ENCODE data around the gene TAF11.
A peak's percentile ranks its signal among the peaks of the same experiment; 100 is the strongest.

Gene TAF11

DNA sequence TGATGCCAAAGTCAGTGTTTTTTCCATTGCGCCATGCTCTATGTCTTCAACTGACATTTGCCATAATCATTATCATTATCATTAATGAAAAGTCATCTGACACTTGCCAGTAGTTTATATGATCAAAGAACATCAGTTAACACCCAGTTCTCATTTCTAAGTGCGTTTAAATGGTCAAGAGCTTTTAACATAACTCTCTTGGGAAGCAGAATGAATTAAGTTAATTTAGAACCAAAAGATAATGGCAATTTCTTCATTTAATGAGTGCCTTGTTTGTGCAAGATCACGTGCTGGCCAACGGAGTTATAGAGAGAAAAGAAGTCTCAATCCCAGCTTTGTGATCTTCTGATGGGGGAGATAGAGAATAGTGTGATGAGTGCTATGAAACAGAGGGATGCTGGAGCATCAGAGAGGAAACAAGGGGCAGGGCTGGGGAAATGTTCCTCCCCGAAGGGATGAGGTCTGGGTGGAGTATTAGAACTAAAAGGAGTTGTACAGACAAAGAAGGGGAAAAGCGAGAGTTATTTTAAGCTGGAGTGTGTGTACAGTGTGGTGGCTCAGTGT, 21.6 kb upstream of the TAF11 start (continued):
- TF ChIP-seq ZNF565 (CRISPR knock-in tag; conservative IDR thresholded peaks at IDR 0.05; ENCODE audit: low read depth), result no peak

DNA sequence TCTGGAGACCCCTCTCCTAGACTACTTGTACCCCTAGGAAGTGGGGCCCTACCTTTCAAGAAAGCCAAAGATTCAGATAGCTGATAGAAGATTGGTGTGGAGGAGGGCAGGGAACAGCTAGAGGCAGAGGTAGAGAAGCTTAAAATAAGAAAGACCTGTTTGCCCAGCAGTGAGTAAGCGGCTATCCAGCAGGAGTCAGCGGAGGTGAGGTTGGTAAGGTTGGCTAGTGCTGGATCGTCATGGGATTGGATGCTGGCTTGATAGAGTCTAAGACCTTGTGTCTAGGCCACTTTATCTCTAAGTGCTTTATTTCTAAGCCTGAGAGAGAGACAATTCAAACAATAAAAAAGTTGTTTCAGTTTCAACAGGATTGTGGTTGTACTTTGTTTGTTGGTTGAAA, 20.4 kb upstream of the TAF11 start:
- no peak for ATAC-seq
- TF ChIP-seq, protein P1, sequence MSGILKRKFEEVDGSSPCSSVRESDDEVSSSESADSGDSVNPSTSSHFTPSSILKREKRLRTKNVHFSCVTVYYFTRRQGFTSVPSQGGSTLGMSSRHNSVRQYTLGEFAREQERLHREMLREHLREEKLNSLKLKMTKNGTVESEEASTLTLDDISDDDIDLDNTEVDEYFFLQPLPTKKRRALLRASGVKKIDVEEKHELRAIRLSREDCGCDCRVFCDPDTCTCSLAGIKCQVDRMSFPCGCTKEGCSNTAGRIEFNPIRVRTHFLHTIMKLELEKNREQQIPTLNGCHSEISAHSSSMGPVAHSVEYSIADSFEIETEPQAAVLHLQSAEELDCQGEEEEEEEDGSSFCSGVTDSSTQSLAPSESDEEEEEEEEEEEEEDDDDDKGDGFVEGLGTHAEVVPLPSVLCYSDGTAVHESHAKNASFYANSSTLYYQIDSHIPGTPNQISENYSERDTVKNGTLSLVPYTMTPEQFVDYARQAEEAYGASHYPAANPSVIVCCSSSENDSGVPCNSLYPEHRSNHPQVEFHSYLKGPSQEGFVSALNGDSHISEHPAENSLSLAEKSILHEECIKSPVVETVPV (CRISPR knock-in tag; IDR thresholded peaks at IDR 0.05), result no peak

DNA sequence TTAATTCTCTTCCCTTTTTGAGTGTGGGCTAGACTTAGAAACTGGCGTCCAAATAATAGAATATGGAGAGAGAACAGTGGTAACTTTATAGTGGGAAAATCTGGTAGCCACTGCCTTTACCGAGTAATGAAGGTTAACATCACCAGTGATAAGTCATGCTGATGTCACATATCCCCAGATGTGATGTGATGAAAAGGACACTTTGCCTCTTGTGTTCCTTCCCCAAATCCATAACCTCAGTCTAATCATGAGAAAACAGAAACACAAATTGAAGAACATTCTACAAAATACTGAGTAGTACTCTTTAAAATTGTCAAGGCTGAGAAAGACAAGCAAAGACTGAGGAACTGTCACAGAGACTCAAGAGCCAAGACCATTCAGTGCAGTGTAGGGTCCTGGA, 19.0 kb upstream of the TAF11 start:
- no peak for ATAC-seq
- TF ChIP-seq SNAI2 (CRISPR knock-in tag; IDR thresholded peaks at IDR 0.05) (no peak), RARB (CRISPR knock-in tag; IDR thresholded peaks at IDR 0.05) (no peak), GLIS3 (CRISPR knock-in tag; IDR thresholded peaks at IDR 0.05) (no peak), ZFP3 (CRISPR knock-in tag; IDR thresholded peaks at IDR 0.05) (no peak), CSDC2 (CRISPR knock-in tag; IDR thresholded peaks at IDR 0.05) (no peak), ZNF70 (CRISPR knock-in tag; IDR thresholded peaks at IDR 0.05) (no peak), ZNF8 (CRISPR knock-in tag; IDR thresholded peaks at IDR 0.05) (no peak), TCF4 (CRISPR knock-in tag; IDR thresholded peaks at IDR 0.05; ENCODE audit: borderline replicate concordance) (no peak), PPARA (CRISPR knock-in tag; IDR thresholded peaks at IDR 0.05; ENCODE audit: borderline replicate concordance) (no peak), BACH2 (CRISPR knock-in tag; IDR thresholded peaks at IDR 0.05; ENCODE audit: borderline replicate concordance) (no peak), ISL1 (CRISPR knock-in tag; IDR thresholded peaks at IDR 0.05) (no peak), TOX (CRISPR knock-in tag; IDR thresholded peaks at IDR 0.05; ENCODE audit: borderline replicate concordance) (no peak)
- TF ChIP-seq, protein P1 (CRISPR knock-in tag; IDR thresholded peaks at IDR 0.05), result no peak
- TF ChIP-seq, protein P2, sequence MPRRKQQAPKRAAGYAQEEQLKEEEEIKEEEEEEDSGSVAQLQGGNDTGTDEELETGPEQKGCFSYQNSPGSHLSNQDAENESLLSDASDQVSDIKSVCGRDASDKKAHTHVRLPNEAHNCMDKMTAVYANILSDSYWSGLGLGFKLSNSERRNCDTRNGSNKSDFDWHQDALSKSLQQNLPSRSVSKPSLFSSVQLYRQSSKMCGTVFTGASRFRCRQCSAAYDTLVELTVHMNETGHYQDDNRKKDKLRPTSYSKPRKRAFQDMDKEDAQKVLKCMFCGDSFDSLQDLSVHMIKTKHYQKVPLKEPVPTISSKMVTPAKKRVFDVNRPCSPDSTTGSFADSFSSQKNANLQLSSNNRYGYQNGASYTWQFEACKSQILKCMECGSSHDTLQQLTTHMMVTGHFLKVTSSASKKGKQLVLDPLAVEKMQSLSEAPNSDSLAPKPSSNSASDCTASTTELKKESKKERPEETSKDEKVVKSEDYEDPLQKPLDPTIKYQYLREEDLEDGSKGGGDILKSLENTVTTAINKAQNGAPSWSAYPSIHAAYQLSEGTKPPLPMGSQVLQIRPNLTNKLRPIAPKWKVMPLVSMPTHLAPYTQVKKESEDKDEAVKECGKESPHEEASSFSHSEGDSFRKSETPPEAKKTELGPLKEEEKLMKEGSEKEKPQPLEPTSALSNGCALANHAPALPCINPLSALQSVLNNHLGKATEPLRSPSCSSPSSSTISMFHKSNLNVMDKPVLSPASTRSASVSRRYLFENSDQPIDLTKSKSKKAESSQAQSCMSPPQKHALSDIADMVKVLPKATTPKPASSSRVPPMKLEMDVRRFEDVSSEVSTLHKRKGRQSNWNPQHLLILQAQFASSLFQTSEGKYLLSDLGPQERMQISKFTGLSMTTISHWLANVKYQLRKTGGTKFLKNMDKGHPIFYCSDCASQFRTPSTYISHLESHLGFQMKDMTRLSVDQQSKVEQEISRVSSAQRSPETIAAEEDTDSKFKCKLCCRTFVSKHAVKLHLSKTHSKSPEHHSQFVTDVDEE (CRISPR knock-in tag; IDR thresholded peaks at IDR 0.05), result no peak
- TF ChIP-seq, protein P3, sequence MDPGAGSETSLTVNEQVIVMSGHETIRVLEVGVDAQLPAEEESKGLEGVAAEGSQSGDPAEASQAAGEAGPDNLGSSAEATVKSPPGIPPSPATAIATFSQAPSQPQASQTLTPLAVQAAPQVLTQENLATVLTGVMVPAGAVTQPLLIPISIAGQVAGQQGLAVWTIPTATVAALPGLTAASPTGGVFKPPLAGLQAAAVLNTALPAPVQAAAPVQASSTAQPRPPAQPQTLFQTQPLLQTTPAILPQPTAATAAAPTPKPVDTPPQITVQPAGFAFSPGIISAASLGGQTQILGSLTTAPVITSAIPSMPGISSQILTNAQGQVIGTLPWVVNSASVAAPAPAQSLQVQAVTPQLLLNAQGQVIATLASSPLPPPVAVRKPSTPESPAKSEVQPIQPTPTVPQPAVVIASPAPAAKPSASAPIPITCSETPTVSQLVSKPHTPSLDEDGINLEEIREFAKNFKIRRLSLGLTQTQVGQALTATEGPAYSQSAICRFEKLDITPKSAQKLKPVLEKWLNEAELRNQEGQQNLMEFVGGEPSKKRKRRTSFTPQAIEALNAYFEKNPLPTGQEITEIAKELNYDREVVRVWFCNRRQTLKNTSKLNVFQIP (CRISPR knock-in tag; IDR thresholded peaks at IDR 0.05; ENCODE audit: borderline replicate concordance, low read depth), result no peak

DNA sequence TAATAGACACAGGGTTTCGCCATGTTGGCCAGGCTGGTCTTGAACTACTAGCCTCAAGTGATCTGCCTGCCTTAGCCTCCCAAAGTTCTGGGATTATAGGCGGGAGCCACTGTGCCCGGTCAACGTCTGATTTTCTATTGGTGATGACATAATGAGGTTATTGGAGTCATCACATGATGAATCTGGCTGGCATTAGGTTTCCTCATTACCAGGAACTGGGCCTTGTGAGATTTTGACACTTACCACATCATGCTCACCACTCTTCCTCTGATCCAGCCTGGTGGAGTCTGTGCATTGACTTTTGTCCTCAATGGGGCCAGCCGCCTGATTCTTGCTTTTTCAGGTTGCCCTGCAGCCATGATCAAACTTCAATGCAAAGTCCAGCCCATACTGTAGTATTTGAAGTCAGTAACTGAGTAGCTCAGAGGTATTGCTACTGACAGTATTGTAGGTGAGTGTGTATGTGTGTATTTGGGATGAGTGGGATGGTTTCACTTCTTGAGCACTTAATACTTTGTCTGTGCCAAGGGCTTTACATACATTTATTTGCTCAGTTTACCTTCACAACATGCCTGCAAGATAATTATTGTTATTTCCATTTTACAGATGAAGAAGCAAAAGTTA, 17.3 kb upstream of the TAF11 start:
- ATAC-seq, result no peak
- TF ChIP-seq ESRRG (CRISPR knock-in tag; IDR thresholded peaks at IDR 0.05), result no peak

DNA sequence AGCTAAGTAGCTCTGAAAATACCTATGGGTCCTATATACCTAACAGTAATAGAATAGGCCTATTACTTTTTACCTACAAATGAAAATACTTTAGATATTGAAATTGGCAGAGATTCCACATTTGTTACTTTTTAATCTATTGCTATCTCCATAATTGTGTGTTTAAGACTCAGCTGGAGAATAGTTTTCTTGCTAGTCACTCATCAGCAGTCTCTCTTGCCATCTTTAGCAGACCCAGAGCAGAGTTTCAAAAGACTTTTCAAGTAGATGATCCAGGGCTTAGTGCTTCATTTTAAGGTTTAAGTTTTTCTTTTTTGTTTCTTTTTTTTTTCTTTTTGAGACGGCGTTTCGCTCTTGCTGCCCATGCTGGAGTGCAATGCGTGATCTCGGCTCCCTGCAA, 14.1 kb upstream of the TAF11 start:
- ATAC-seq, result 0 out of 3 replicates have a peak, but pooled peaks have one; percentile 45
- TF ChIP-seq ZFP30 (CRISPR knock-in tag; IDR thresholded peaks at IDR 0.05), result no peak
- no peak for TF ChIP-seq TCF4 (CRISPR knock-in tag; IDR thresholded peaks at IDR 0.05; ENCODE audit: borderline replicate concordance)
- no peak for TF ChIP-seq TOX (CRISPR knock-in tag; IDR thresholded peaks at IDR 0.05; ENCODE audit: borderline replicate concordance)
- TF ChIP-seq ISL1 (CRISPR knock-in tag; IDR thresholded peaks at IDR 0.05), result no peak

Data from SK-N-SH treated with all-trans-retinoic acid at 6 μM for 48 hours (cell line).